ENCODE measurements around the gene PPIL1. TPM values are rescaled to one million over a fixed set of nuclear protein-coding genes. Genes with fewer than 3 reads are reported as not detected.
A peak's percentile ranks its signal among the peaks of the same experiment; 100 is the strongest.

PPIL1 gene
- total and polyA plus RNA-seq, 2 of the 13 experiments (the other 11 are each of a cell fraction or from before 2014, with no cell fraction given) = 74.2 to 144 TPM

DNA sequence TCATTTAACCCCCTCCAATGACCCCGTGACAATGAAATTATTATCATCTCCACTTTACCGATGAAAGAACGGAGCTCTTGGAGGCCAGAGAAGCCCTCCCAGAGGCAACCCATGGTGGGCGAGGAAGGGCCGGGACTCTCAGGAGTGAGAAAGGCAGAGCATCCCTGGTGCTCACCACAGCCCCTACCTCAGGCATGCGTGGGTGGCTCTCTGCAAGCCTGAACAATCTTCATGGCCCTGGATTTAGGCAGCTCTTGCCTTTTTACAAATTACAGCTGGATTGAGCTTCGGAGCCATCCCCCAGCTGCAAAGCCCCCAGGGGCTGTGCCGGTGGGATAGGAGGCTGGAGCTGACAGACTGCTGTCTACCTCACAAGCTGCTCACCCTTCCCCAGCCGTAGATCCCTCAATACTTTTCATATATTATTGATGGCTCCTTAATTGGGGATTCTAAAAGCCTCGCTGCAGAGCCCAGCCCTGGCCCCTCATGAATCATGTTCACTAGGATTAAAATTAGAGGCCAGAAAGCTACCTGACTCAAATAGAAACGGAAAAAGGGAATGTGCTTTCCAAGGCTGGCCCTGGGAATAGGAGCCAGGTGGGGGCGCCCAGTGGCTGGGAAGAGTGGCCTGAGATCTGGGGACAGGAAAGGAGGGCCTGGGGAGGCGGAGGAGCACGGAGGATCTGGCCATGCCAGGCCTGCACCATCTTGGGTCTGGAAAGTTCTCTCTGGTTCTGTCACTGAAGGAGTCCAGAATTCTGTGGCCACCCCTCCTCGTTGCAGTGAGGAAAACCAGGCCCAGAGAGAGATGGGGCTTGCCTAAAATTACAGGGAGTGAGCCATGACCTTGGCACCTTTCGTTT lies 64.4 kb downstream of the PPIL1 start (continued):
- TF ChIP-seq, protein P1, sequence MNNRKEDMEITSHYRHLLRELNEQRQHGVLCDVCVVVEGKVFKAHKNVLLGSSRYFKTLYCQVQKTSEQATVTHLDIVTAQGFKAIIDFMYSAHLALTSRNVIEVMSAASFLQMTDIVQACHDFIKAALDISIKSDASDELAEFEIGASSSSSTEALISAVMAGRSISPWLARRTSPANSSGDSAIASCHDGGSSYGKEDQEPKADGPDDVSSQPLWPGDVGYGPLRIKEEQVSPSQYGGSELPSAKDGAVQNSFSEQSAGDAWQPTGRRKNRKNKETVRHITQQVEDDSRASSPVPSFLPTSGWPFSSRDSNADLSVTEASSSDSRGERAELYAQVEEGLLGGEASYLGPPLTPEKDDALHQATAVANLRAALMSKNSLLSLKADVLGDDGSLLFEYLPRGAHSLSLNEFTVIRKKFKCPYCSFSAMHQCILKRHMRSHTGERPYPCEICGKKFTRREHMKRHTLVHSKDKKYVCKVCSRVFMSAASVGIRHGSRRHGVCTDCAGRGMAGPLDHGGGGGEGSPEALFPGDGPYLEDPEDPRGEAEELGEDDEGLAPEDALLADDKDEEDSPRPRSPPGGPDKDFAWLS (CRISPR knock-in tag; IDR thresholded peaks at IDR 0.05; ENCODE audit: borderline replicate concordance) = 0 out of 2 replicates have a peak, but pooled peaks have one; percentile 35
- TF ChIP-seq, protein P2, sequence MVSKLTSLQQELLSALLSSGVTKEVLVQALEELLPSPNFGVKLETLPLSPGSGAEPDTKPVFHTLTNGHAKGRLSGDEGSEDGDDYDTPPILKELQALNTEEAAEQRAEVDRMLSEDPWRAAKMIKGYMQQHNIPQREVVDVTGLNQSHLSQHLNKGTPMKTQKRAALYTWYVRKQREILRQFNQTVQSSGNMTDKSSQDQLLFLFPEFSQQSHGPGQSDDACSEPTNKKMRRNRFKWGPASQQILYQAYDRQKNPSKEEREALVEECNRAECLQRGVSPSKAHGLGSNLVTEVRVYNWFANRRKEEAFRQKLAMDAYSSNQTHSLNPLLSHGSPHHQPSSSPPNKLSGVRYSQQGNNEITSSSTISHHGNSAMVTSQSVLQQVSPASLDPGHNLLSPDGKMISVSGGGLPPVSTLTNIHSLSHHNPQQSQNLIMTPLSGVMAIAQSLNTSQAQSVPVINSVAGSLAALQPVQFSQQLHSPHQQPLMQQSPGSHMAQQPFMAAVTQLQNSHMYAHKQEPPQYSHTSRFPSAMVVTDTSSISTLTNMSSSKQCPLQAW (CRISPR knock-in tag; IDR thresholded peaks at IDR 0.05) = peak; percentile 35; the same call in 1 of the 2 replicates
- TF ChIP-seq TAF15 (IDR thresholded peaks at IDR 0.05; ENCODE audit: low read depth, low read length, poor library complexity, severe bottlenecking) (no peak), SMC3 (IDR thresholded peaks at IDR 0.05; ENCODE audit: low read length) (peak; percentile 65), ZSCAN25 (CRISPR knock-in tag; IDR thresholded peaks at IDR 0.05) (no peak)

DNA sequence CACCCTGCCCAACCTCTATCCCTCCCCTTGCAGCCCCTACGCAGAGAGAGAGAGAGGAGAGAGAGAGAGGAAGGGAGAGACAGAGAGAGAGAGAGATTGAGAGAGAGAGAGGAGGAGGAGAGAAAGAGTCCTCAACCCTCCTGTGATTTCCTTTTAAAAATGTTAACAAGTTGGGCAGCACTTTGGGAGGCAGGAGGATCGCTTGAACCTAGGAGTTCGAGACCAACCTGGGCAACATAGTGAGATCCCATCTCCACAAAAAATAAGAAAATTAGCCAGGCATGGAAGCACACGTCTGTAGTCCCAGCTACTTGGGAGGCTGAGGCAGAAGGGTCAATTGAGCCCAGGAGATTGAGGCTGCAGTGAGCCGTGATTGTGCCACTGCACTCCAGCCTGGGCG lies 65.4 kb downstream of the PPIL1 start:
- CTCF ChIA-PET (ENCODE audit: low intra/inter-chr PET ratio, low total read pairs) = interaction anchor here (3.6 kb wide), 1 partner anchor 42 kb away, joined by 40 read pairs; no protein-coding TSS in a partner anchor
- no peak overlapping the region for H3K27ac ChIP-seq (ENCODE audit: extremely low read length, insufficient read depth, low read length)
- peaks cover 48% of the 10 kb centered on the region for H3K4me1 ChIP-seq (ENCODE audit: insufficient read depth, low read length)
- POLR2A ChIA-PET = interaction anchor here (1.0 kb wide), 1 partner anchor 65 kb away, joined by 4 read pairs; the partner anchor contains the start of gene PPIL1
- TF ChIP-seq ZNF121 (CRISPR knock-in tag; IDR thresholded peaks at IDR 0.05) (peak; percentile 56), ZNF484 (CRISPR knock-in tag; IDR thresholded peaks at IDR 0.05; ENCODE audit: borderline replicate concordance, low read depth) (no peak), SPEN (CRISPR knock-in tag; IDR thresholded peaks at IDR 0.05; ENCODE audit: low read depth) (no peak), TFE3 (CRISPR knock-in tag; IDR thresholded peaks at IDR 0.05) (no peak), ZNF124 (CRISPR knock-in tag; IDR thresholded peaks at IDR 0.05) (no peak), PAF1 (CRISPR knock-in tag; IDR thresholded peaks at IDR 0.05) (no peak)
- TF ChIP-seq, protein P3, sequence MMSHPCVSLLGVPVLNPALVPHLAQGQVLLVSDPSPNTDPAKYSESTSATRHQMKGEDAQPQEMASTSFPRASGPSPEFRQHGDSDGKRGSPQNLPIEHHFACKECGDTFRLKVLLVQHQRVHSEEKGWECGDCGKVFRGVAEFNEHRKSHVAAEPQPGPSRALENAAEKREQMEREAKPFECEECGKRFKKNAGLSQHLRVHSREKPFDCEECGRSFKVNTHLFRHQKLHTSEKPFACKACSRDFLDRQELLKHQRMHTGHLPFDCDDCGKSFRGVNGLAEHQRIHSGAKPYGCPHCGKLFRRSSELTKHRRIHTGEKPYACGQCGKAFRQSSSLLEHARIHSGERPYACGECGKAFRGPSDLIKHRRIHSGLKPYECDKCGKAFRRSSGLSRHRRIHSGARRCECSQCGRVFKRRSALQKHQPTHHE (CRISPR knock-in tag; IDR thresholded peaks at IDR 0.05; ENCODE audit: borderline replicate concordance) = no peak
- H3K4me2 ChIP-seq (ENCODE audit: low read depth, low read length) = no peak overlapping the region
- no TSS peak for BruUV-seq (replicated peaks)
- DNase-seq (ENCODE audit: low spot score) = no peak
- H3K9me3 ChIP-seq (ENCODE audit: low read length) = no peaks in the 10 kb centered on the region
- no peak overlapping the region for H2AFZ ChIP-seq (ENCODE audit: low read length)
- intact Hi-C loops (cut with micrococcal nuclease; ENCODE audit: unreplicated experiment) = no loop called here
- no peaks in the 10 kb centered on the region for H4K20me1 ChIP-seq (ENCODE audit: insufficient read depth, low read length)
- 46% methylated on average over 6 of the region's 6 CpGs for WGBS (ENCODE audit: low lambda C conversion rate)
- no peak overlapping the region for H3K4me3 ChIP-seq (replicated peaks in 1 of 3; ENCODE audit: insufficient read depth in 1 of 3, low read depth in 2 of 3, low read length in 3 of 3)
- FAIRE-seq = no peak
- in situ Hi-C loops (cut with HindIII; ENCODE audit: extremely low pct_ligation_motif_present, low pct_unique_long_range_greater_than_20kb) = no loop called here
- H3K79me2 ChIP-seq (ENCODE audit: insufficient read depth, low read length) = no peaks in the 10 kb centered on the region
- peaks cover 4 to 44% of the 10 kb centered on the region in 2 experiments; a peak in 4 of 5 replicates for H3K27me3 ChIP-seq (ENCODE audit: control insufficient read depth in 1 of 2, insufficient read depth in 2 of 2, low read length in 2 of 2)
- H3K36me3 ChIP-seq (replicated peaks in 1 of 2; ENCODE audit: control insufficient read depth in 1 of 2, insufficient read depth in 2 of 2, low read length in 2 of 2) = no peaks in the 10 kb centered on the region
- no peak for ATAC-seq
- no peak overlapping the region for H3K9ac ChIP-seq (ENCODE audit: insufficient read depth, low read depth, low read length)

All from HepG2 (cell line).